Renal cortex interstitium (tissue), 11 donors: Measurements from ENCODE around the gene FUZ. TPM values are rescaled to one million over a fixed set of nuclear protein-coding genes. Genes with fewer than 3 reads are reported as not detected.

Experiments
- DNase-seq, 11 donors: peaks; one replicate each; pipeline ENCODE4 v3.0.0-alpha.2; 2013; ENCODE audit warnings: low read depth in 9 of 11, low spot score in 4 of 11; ENCODE audit errors: extremely low read depth in 1 of 11
- polyA plus RNA-seq, 3 donors: library from polyadenylated mRNA; unstranded; fragments of 120-200 nt; gene quantifications; one replicate each; pipeline ENCODE4 v1.2.1, GENCODE V29; 2013; ENCODE audit not compliant: insufficient read length in 3 of 3

Gene FUZ
- polyA plus RNA-seq, 3 donors, result 35.6 to 42.1 (median 38.4) TPM

DNA sequence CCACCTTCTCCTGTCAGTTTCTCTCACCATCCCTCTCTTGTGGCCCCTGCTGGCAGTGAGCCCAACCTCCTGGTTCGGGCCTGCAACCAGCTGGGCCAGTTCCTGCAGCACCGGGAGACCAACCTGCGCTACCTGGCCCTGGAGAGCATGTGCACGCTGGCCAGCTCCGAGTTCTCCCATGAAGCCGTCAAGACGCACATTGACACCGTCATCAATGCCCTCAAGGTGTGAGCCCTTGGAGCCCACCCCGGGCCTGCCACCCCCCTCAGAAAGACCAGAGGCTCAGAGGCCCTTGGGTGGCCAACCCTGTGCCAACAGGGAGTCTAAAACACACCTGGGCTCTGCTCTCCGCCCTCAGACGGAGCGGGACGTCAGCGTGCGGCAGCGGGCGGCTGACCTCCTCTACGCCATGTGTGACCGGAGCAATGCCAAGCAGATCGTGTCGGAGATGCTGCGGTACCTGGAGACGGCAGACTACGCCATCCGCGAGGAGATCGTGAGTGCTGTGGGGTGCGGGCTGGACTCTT, 13.8 kb downstream of the FUZ start:
- no peak for DNase-seq

DNA sequence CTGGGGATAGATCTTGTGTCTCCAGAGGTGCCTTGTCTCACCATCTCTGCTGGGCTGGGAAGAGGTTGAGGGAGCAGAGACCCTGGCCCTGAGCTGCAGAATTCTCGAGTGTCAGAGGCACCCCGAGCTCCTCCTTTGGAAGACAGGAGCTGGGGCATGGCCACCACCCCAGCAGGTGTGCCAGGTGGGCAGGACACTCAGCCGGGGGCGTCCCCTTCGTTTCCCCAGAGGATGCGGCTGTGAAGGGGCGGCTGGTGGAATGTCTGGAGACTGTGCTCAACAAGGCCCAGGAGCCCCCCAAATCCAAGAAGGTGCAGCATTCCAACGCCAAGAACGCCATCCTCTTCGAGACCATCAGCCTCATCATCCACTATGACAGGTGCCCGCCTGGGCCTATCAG, 14.5 kb downstream of the FUZ start:
- DNase-seq, result no peak

DNA sequence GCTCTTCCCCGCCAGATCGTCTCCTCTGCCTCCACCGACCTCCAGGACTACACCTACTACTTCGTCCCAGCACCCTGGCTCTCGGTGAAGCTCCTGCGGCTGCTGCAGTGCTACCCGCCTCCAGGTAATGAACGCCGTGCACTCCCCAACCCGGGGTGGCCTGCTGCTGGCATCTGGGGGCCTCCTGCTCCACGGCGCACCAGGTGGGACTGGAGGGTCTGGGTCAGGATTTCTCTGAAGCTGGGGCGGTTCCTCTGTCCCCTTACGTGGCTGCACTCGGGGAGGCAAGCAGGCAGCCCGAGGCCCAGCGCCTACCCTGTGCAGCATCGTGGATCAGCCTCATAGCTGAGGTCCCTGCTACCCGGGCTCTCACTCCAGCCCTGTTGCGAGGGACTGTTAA, 17.5 kb downstream of the FUZ start:
- no peak for DNase-seq

DNA sequence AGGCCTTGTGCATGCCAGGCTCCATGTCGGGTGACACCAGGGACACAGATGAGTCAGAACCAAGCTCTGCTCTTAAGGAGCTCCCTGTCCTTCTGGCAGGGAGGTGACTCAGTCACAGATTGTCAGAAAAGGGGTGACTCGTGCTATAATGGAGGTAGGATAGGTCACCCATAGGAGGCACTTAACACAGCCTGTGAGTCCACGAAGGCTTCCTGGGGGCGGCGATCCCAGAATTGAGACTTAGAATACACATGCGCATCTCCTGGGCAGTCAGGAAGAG, 19.6 kb downstream of the FUZ start:
- no peak for DNase-seq

DNA sequence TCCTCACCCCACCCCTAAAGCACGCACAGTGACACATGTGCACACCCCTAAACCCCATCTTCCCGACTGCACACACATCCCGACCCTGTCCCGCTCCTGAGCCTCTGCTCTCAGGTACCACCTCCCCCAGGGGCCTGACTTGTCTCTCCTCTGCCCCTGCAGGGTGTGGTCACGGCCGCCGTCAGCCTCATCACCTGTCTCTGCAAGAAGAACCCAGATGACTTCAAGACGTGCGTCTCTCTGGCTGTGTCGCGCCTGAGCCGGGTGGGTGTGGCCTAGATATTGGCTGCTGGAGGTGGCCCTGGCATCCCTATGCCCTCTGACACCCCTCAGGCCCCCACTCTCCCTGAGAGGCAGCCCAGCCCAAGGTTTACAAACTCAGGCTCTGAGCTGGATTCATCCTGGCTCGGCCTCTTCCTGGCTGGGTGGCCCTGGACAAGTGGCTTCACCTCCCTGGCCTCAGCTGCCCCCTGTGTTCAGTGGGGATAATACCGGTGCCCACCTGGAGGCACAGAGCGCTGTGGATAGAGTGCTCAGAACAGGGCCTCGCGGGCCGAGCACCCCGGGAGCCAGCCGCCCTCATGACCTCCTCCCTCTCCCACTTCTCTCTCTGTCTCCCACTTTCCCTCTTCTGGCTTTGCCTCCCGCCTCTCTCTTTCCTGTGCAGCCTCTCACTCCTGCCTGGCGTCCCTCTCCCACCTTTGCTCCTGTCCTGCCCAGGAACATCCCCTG, 20.1 kb downstream of the FUZ start:
- no peak for DNase-seq

DNA sequence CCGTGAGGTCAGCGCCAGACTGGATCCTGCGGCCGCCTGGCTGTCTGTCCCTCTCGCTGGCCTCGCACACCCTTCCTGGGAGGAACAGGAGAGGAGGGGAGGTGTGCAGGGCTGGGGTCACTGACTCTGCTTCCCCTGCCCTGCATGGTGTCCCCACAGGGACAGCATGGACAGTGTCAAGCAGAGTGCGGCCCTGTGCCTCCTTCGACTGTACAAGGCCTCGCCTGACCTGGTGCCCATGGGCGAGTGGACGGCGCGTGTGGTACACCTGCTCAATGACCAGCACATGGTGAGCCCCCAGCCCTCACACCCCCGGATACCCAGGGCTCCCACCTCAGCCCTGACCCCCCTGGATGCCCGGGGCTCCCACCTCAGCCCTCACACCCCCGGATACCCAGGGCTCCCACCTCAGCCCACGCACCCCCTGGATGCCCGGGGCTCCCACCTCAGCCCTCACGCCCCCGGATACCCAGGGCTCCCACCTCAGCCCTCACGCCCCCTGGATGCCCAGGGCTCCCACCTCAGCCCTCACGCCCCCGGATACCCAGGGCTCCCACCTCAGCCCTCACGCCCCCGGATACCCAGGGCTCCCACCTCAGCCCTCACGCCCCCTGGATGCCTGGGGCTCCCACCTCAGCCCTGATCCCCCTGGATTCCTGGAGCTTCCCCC, 21.2 kb downstream of the FUZ start:
- DNase-seq, result no peak

DNA sequence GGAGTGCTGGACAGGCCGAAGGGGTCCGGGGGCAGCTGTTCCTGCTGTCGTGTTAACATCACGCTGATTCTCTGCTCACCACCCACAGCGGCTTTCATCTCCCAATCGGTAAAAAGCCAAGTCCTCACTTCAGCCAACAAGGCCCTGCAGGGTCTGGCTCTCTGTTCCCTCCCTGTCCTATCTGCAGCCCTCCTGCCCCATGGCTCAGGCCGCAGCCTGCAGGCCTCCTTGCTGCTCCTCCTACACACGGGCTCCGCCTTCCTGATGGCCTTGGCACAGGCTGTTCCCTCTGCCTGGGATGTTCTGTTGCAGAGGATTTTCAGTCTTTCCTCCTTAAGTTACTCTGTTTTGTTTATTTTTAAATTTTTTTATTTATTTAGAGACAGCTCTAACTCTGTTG, 22.2 kb downstream of the FUZ start:
- DNase-seq, result no peak

DNA sequence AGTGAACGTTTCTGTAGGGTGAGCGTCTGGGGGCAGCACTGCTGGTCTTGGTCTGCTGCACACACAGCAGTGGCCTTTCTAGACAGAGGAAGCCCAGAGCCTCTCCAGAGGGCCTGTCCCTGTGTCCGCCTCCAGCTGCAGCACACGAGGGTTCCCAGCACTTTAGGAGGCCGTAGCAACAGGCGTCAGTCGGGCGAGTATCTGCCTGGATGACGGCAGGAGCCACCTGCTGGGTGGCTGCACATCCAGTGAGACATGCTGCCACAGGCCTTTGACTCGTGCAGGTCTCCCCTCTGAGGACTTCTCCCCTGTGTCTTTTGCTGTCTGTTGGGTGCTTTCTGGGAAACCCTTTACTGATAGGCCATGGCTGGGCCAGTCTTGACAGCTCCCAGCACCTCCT, 24.2 kb downstream of the FUZ start:
- no peak for DNase-seq

DNA sequence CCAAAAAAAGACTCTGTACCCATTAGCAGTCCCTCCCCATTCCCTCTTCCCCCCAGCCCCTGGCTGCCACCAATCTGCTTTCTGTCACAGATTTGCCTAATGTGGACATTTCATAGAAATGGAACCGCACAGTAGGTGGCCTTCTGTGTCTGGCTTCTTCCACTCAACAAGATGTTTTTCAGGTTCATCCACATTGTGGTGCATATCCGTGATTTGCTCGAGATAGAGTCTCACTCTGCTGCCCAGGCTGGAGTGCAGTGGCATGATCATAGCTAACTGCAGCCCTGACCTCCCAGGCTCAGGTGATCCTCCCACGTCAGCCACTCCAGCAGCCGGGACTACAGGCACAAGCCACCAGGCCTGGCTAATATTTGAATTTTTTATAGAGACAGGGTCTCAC, 25.3 kb downstream of the FUZ start:
- DNase-seq, result no peak

DNA sequence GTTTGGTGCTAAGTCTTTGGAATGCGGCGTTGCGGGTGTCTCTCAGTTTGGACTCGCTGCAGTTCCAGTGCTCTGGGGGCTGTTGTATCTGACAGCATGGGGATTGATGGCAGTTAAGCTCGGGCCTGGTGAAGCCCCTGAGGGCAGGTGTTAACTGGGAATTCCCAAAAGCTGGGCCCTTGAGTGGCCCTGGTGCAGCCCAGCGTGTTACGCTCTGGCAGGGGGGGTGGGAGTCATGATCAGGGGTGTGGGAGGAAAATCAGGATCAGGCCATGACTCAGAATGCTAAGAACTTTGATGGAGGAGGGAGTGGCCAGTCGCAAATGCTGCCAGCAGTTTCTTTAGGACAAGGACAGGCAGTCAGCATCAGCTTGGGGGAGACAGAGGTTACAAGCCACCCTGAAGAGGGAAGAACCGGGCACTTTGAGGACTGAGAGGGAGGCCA, 26.7 kb downstream of the FUZ start:
- no peak for DNase-seq

DNA sequence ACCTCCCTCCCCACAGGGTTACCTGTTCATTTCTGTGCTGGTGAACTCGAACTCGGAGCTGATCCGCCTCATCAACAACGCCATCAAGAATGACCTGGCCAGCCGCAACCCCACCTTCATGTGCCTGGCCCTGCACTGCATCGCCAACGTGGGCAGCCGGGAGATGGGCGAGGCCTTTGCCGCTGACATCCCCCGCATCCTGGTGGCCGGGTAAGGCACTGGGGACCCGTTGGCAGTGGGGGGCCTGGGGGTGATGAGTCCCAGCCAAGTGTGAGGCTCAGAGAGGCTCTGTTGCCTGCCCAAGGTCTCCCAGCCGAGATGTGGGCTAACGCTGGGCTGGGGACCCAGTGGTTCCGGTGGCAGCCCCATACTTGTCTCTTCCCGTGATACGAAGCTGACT, 30.6 kb downstream of the FUZ start:
- DNase-seq, result no peak

DNA sequence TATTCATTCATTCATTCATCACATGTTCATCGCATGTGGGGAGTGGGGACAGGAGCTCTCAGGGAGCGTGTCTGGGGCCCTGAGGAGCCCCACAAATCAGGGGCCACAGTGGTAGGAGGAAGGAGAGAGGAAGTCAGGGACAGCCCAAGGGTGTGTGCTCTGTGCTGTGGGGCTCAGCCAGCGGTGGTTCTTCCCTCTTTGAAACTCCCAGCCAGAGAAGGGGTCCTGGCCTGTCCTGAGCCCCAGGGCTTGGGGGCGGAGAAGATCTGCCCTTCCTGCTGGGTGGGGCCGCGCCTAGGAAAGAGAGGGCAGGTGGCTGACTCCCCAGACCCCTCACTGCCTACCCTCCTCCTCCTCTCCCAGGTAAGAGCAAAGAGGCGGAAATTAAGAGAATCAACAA, 31.7 kb downstream of the FUZ start:
- no peak for DNase-seq

DNA sequence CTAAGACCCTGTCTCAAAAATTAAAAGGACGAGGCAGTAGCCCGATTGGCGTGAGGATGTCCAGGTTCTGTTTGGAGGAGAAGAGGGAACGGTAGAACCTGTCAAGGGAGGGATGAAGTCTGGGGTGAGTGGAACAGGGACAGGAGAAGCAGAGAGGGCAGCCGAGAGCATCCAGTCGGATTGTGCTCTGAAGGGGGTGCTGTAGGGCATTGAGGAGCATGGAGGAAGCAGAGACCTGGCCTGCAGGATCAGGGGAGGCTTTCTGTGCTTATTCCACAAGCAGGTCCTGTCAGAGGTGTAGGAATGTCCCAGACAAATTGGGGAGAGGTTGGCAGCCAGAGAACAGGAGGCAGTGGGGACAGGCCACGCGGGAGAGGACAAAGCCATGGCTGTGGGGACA, 32.2 kb downstream of the FUZ start:
- DNase-seq, result no peak

DNA sequence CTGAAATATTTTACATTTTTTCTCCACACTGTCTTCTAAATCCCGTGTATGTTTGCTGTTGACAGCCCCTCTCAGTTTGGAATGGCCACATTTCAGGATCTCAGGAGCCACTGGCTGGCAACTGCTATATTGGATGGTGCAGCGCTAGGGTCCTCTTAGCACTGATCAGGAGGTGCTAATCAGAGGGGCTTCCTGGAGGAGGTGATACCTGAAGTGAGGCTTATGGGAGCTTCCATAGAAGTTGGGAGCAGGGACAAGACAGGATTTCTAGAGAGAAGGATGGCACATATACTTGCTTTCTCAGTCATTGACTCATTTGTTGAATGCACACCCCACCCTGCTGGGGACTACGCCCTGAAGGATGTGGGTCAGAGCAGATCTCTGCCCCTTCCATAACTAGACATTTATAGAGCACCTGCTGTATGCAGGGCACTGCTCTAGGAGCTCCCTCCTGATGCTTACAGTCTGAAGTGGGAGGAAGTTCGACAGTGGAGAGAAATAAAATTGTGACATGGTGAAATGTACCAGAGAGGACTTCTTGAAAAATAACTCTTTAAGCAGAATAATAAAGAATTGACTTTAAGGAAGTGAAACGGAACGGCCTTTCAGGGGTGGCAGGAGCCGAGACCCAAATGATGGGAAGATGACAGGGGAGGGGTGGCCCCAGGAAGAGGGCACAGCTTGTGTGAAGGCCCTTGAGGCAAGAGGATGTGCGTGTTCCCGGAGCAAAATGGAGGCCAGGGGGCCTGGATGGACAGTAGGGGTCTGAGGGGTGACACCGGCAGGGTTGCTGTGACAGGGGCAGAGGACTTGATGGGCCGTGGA, 33.1 kb downstream of the FUZ start:
- no peak for DNase-seq

DNA sequence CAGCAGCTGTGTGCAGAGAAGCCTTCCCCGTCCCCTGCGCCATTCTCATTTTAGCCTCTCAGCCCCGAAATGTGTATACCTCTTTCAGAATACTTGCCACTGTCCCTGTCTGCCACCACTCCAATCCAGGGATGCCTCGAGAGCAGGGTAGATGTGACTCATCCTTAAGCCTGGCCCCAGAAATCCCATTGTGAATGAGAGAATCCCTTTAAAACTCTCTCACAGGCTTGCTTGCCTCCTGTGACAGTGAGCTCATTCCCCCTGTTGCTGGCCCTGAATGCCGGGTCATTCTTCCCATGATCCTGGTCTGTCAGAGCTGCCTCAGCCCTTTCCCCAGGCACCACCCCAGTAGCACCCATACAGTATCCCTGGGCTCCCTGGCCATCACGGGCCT, 36.7 kb downstream of the FUZ start:
- DNase-seq, result no peak

DNA sequence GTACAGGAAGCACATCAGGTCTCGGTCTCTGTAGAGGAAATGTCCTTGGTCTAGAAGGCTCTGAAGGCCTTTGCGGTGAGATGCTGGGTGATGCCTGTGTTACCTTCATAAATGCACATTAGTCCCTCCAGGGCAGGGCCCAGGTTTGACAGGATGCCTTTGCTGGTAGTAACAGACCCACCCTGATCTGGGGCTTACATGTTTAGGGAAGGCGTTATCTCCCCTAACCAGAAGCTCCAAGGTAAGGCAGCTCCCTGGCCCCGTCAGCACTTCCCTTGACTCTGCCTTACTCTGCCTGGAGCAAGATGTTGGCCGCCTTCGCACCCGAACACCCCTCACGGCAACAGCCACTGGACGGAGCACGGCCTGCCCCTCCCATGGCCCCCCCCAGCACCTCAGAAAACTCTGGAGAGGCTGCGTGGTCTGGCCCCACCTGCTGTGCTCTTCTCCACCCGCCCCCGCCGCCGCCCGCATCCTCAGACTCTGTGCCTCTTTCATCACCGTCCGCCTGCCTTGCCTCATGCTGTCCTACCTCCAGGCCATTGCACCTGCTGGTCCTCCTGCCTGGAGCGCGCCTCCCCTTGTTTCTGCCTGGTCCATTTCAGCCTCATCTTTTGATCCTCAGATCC, 37.2 kb downstream of the FUZ start:
- DNase-seq, result no peak

DNA sequence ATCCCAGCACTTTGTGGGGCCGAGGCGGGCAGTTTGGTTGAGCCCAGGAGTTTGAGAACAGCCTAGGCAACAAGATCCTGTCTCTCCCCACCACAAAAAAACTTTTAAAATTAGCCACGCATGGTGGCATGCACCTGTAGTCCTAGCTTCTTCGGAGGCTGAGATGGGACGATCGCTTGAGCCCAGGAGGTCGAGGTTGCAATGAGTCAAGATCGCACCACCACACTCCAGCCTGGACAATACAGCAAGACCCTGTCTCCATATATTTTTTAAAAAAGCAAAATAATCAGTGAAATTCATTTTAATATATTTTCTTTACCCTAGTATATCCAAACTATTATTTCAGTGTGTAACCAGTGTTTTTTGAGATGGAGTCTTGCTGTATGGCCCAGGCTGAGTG, 38.1 kb downstream of the FUZ start:
- DNase-seq, result no peak

DNA sequence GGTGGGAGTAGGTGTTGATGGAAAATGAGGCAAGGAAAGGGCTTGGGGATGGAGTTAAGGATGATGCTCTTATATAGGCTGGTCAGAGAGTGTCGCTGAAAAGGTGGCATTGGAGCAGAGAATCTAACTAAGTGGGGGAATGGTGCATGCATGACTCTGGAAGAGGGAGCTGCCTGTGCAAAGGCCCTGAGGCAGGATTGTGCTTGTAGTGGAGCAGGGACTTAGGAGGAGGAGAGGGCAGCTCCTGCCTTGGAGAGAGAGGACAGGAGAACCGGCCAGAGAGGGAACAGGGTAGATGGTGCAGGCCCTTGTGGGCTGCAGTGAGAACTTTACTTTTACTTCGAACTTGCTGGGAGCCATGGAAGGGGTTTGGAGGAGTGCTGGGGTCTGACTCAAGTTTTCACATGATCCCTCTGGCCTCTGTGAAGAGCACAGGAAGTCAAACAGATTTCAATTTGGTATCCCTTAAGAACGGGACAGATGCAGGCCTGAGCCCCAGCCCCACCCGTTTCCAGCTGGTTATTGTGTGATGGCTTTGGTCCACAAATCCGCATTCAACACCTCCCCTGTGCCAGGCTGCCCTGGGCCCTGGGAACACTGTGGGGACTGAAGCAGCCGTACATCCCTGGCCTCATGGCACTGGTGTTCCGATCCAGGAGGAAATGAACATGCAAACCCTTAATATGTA, 39.3 kb downstream of the FUZ start:
- no peak for DNase-seq

DNA sequence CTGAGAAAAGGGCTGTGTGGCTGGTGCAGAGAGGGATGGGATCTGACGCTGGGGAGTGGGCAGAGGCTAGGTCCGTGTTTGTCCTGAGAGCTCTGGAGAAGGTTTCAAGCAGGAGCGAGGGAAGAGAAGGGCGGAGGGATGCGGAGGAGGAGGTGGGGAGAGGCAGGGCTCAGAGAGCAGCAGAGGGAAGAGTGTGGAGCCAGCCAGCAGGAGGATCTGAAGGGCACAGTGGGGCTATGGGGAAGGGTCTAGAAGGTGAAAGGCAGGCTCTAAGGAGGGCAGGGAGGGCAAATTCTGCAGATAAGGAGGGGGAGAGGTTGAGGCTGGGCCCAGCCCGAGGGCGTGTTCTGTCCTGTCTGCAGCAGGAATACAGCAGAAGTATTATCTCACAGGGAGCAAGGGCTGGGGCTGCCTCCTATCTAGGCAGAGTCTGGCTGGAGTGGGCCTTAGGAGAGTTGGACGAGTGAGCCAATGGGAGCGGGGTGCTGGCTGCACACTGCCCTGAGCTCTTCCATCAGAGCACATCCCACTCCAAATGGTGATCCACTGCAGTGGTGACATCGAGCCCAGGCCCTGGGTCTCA, 40.2 kb downstream of the FUZ start:
- no peak for DNase-seq
